HepG2 (cell line): Measurements from ENCODE around the gene UHMK1. TPM values are rescaled to one million over a fixed set of nuclear protein-coding genes. Genes with fewer than 3 reads are reported as not detected.

Experiments
- AGO2 ChIP-seq: fragments of 200-400 bp; formaldehyde crosslinking; optimal IDR thresholded peaks from 2 replicates; pipeline ENCODE3; 2017; ENCODE audit warnings: mild to moderate bottlenecking, low read depth, low read length, moderate library complexity
- ATAD3A ChIP-seq: sonication (generic); formaldehyde crosslinking; IDR thresholded peaks from 2 replicates; pipeline ENCODE4 v1.4.0; 2020; ENCODE audit warnings: missing genetic modification reagents
- KDM1A ChIP-seq: IDR thresholded peaks from 2 replicates; pipeline ENCODE4 v1.6.1; 2016; ENCODE audit warnings: missing compliant biosample characterization
- MED1 ChIP-seq: sonication (generic); formaldehyde crosslinking; IDR thresholded peaks from 2 replicates; pipeline ENCODE4 v1.4.0; 2020; ENCODE audit warnings: missing genetic modification reagents
- NRL ChIP-seq: sonication (generic); formaldehyde crosslinking; IDR thresholded peaks from 2 replicates; pipeline ENCODE4 v1.5.0; 2020; ENCODE audit warnings: missing genetic modification reagents, mild to moderate bottlenecking, moderate library complexity, borderline replicate concordance
- PAX8 ChIP-seq: sonication (generic); formaldehyde crosslinking; IDR thresholded peaks from 2 replicates; pipeline ENCODE4 v1.8.0; 2022; ENCODE audit warnings: mild to moderate bottlenecking, missing genetic modification reagents, borderline replicate concordance
- POLR2A ChIP-seq, 2 experiments: IDR thresholded peaks; 2 replicates each; pipeline ENCODE4 v1.6.1; 2011; ENCODE audit warnings: low read depth in 2 of 2, low read length in 2 of 2, mild to moderate bottlenecking in 1 of 2, moderate library complexity in 1 of 2; ENCODE audit not compliant: insufficient read depth in 1 of 2
- SIN3B ChIP-seq: fragments of 150-350 bp; IDR thresholded peaks from 2 replicates; pipeline ENCODE4 v1.6.1; 2014; ENCODE audit warnings: low read length
- SNAPC5 ChIP-seq: sonication (generic); formaldehyde crosslinking; IDR thresholded peaks from 2 replicates; pipeline ENCODE4 v1.8.1; 2023; ENCODE audit warnings: mild to moderate bottlenecking, missing genetic modification reagents, borderline replicate concordance
- TEAD2 ChIP-seq: sonication (generic); formaldehyde crosslinking; IDR thresholded peaks from 2 replicates; pipeline ENCODE4 v1.9.0; 2021; ENCODE audit warnings: missing genetic modification reagents
- THAP9 ChIP-seq: sonication (generic); formaldehyde crosslinking; IDR thresholded peaks from 2 replicates; pipeline ENCODE4; 2020; ENCODE audit warnings: missing genetic modification reagents, mild to moderate bottlenecking, borderline replicate concordance
- ZNF704 ChIP-seq: sonication (generic); formaldehyde crosslinking; IDR thresholded peaks from 2 replicates; pipeline ENCODE4 v1.8.1; 2023; ENCODE audit warnings: mild to moderate bottlenecking, inconsistent platforms, moderate library complexity, missing genetic modification reagents, borderline replicate concordance
- ZNF784 ChIP-seq: sonication (generic); formaldehyde crosslinking; IDR thresholded peaks from 2 replicates; pipeline ENCODE4 v1.5.1; 2020; ENCODE audit warnings: missing genetic modification reagents, mild to moderate bottlenecking, borderline replicate concordance
- polyA plus RNA-seq, 8 experiments: library from polyadenylated mRNA; depleted of rRNA in 3 of 8; stranded (reverse) in 7 of 8; unstranded in 1 of 8; fragments of >200 nt; fragmentation: Illumina TruSeq in 4 of 8; extraction: Trizol in 4 of 8; gene quantifications; 2 replicates each; pipeline versions ENCODE4 v1.2.1 to v1.2.3, GENCODE V29; 2011 to 2016; ENCODE audit warnings: low read depth in 4 of 8, missing spikeins in 1 of 8, mixed read lengths in 1 of 8; ENCODE audit not compliant: insufficient read depth in 1 of 8
- total RNA-seq, 5 experiments: library from RNA; depleted of rRNA; stranded (reverse); fragments of >200 nt; fragmentation: Illumina TruSeq; extraction: Trizol; gene quantifications; 2 replicates each; pipeline ENCODE4 v1.2.3, GENCODE V29; 2016; ENCODE audit warnings: low read depth in 1 of 5
- TF ChIP-seq, protein P1 (sequence below): sonication (generic); formaldehyde crosslinking; IDR thresholded peaks from 2 replicates; pipeline ENCODE4 v1.9.0; 2021; ENCODE audit warnings: mild to moderate bottlenecking, missing genetic modification reagents

The UHMK1 gene
- total and polyA plus RNA-seq, 2 of the 13 experiments (the other 11 are each of a cell fraction or from before 2014, with no cell fraction given) = 12.9 to 20.0 TPM

- TF ChIP-seq, protein P1, sequence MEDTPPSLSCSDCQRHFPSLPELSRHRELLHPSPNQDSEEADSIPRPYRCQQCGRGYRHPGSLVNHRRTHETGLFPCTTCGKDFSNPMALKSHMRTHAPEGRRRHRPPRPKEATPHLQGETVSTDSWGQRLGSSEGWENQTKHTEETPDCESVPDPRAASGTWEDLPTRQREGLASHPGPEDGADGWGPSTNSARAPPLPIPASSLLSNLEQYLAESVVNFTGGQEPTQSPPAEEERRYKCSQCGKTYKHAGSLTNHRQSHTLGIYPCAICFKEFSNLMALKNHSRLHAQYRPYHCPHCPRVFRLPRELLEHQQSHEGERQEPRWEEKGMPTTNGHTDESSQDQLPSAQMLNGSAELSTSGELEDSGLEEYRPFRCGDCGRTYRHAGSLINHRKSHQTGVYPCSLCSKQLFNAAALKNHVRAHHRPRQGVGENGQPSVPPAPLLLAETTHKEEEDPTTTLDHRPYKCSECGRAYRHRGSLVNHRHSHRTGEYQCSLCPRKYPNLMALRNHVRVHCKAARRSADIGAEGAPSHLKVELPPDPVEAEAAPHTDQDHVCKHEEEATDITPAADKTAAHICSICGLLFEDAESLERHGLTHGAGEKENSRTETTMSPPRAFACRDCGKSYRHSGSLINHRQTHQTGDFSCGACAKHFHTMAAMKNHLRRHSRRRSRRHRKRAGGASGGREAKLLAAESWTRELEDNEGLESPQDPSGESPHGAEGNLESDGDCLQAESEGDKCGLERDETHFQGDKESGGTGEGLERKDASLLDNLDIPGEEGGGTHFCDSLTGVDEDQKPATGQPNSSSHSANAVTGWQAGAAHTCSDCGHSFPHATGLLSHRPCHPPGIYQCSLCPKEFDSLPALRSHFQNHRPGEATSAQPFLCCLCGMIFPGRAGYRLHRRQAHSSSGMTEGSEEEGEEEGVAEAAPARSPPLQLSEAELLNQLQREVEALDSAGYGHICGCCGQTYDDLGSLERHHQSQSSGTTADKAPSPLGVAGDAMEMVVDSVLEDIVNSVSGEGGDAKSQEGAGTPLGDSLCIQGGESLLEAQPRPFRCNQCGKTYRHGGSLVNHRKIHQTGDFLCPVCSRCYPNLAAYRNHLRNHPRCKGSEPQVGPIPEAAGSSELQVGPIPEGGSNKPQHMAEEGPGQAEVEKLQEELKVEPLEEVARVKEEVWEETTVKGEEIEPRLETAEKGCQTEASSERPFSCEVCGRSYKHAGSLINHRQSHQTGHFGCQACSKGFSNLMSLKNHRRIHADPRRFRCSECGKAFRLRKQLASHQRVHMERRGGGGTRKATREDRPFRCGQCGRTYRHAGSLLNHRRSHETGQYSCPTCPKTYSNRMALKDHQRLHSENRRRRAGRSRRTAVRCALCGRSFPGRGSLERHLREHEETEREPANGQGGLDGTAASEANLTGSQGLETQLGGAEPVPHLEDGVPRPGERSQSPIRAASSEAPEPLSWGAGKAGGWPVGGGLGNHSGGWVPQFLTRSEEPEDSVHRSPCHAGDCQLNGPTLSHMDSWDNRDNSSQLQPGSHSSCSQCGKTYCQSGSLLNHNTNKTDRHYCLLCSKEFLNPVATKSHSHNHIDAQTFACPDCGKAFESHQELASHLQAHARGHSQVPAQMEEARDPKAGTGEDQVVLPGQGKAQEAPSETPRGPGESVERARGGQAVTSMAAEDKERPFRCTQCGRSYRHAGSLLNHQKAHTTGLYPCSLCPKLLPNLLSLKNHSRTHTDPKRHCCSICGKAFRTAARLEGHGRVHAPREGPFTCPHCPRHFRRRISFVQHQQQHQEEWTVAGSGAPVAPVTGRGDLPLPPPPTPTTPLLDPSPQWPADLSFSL (CRISPR knock-in tag) = peak; percentile 25; the same call in 1 of the 2 replicates
- TF ChIP-seq KDM1A (CRISPR knock-in tag) (no peak), PAX8 (CRISPR knock-in tag) (peak; percentile 82; the same call in 1 of the 2 replicates), POLR2A (IDR thresholded peaks at IDR 0.05; ENCODE audit: insufficient read depth in 1 of 2, low read depth in 2 of 2, low read length in 2 of 2) (peak; percentile 63 to 86), AGO2 (peak; percentile 88), TEAD2 (CRISPR knock-in tag) (no peak), NRL (CRISPR knock-in tag) (peak; percentile 82), ZNF784 (CRISPR knock-in tag) (0 out of 2 replicates have a peak, but pooled peaks have one; percentile 78), MED1 (peak; percentile 34; the same call in 1 of the 2 replicates), THAP9 (CRISPR knock-in tag) (peak; percentile 67; the same call in 1 of the 2 replicates), ATAD3A (no peak), SNAPC5 (CRISPR knock-in tag) (0 out of 2 replicates have a peak, but pooled peaks have one; percentile 67), ZNF704 (CRISPR knock-in tag) (peak; percentile 35; the same call in 1 of the 2 replicates), SIN3B (peak; percentile 85)
These were observed at the start of gene UHMK1 (continued) for GRCh38 chr1:162497723-162498495.
